GM21528 (cell line): Measurements from ENCODE around the gene MPV17L.
"Not testable (repeated sequence)": the region's sequence is repeated elsewhere in the genome, so short reads cannot be mapped to it uniquely, and the experiment has no call there.

ENCODE experiments used
- ATAC-seq: cut with Tn5 transposase; IDR thresholded peaks from one replicate; pipeline ENCODE4 v1.9.1; 2021; ENCODE audit warnings: mild to moderate bottlenecking, moderate library complexity; ENCODE audit not compliant: unreplicated experiment, low FRiP score

The MPV17L gene

GRCh38 chr16:15404792-15405191, 9.2 kb downstream of the MPV17L start:
- ATAC-seq, result no peak

DNA sequence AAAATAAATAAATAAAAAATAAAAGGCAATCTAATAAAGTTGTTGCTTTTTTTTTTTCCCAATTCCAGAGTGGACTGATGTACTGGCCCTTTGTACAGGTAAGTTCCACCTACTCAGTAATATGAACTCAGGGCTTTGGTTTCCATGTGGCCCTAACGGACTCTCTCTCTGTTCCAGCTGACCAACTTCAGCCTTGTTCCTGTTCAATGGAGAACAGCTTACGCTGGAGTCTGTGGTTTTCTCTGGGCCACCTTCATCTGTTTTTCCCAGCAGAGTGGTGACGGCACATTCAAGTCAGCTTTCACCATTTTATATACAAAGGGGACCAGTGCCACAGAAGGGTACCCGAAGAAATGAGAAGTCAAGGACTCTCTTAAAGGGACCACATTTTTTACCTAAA, 12.2 kb downstream of the MPV17L start:
- not testable (repeated sequence) for ATAC-seq

DNA sequence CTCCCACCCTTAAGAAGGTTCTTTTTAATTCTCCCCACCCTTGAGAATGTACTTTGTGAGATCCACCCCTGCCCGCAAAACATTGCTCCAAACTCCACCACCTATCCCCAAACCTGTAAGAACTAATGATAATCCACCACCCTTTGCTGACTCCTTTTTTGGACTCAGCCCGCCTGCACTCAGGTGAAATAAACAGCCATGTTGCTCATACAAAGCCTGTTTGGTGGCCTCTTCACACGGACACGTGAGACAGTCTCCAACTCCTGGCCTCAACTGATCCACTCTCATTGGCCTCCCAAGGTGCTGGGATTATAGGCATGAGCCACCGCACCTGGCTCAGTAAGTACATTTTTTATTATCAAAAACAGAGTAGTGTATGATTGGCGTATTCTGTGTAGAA, 13.9 kb downstream of the MPV17L start:
- not testable (repeated sequence) for ATAC-seq

DNA sequence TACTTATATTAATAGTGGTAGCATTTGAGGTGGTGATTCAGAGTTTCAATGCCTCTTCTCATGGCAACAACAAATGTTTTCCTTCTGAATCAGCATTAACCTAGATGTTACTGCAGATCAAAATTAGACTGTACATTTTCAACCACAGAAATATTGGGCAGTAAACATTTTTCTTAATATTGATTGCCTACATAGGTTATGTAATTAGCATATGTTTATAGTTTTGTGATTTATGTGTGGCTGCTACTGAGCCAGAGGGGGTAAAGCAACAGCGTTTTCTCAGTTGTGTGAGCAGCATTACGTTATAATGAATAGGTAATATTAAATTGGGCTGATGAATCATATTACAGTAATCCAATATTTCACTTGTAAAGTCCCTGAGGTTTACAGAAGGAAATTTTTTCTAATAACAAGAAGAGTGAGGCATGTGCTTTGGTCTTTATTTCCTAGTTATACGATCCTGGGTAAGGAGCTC, 20.0 kb downstream of the MPV17L start:
- ATAC-seq, result no peak

DNA sequence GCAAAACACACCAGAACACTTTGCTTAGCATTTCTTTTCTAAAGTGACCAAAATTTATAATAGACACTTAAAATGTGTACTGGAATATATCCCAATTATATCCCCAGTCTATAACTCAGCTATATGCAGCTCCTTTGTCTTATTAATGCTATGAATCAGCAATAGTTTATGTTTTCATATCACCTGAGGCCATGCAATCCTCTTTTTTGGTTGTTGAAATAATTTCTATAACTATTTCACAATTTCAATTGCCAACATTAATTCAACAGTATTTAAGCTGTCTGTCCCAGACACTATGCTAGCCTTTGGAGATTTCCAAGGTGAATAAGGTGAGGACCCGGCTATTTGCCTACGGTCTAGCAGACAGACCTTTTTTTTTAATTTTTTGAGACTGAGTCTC, 21.6 kb downstream of the MPV17L start:
- no peak for ATAC-seq

- no peak for ATAC-seq
Observed at GRCh38 chr16:15418206-15418605, 22.7 kb downstream of the MPV17L start.

DNA sequence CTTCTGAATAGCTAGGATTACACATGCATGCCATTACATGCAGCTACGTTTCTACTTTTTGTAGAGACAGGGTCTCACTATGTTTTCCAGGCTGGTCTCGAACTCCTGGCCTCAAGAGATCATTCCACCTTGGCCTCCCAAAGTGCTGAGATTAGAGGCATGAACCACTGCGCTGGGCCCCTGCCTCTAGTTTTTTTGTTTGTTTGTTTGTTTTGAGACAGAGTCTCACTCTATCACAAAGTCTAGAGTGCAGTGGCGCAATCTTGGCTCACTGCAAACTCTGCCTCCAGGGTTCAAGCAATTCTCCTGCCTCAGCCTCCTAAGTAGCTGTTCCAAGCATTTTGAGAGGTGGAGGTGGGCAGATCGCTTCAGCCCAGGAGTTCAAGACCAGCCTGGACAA, 26.1 kb downstream of the MPV17L start:
- ATAC-seq, result not testable (repeated sequence)

DNA sequence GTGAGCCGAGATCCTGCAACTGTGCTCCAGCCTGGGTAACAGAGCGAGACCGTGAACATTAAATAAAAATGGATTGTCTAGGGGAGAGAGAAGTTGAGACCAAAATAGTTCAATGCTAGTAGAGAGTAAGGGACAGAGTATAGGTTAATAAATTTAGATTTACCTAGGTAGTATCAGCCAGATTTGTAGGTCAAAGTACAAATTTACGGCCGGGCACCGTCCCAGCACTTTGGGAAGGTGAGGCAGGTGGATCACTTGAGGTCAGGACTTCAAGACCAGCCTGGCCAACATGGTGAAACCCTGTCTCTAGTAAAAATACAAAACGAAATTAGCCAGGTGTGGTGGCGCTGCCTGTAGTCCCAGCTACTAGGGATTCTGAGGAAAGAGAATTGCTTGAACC, 26.7 kb downstream of the MPV17L start:
- no peak for ATAC-seq

DNA sequence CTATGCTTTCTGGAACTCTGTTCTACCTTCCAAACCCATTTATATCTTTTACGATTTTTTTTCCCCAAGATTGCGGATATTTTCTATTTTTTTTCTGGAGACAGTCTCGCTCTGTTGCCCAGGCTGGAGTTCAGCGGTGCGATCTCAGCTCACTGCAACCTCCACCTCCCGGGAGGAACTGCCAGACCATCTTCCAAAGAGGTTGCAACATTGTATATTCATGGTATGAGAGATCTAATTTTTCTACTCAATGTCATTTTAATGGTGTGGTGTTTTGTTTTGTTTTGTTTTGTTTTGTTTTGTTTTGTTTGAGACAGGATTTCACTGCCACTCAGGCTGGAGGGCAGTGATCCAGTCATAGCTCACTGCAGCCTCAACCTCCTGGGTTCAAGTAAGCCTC, 30.3 kb downstream of the MPV17L start:
- no peak for ATAC-seq

DNA sequence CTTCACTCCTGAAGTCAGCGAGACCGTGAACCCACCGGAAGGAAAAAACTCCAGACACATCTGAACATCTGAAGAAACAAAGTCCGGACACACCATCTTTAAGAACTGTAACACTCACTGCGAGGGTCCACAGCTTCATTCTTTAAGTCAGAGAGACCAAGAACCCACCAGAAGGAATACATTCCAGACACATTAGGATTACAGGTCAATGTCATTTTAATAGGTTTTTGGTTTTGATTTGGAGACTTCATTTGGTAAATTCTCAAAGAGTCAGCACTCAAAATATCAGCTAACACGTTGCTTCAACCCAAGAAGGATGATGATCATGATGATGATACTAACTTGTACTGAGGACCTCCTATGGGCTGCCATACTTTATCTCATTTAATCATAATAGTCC, 31.2 kb downstream of the MPV17L start:
- ATAC-seq, result no peak

DNA sequence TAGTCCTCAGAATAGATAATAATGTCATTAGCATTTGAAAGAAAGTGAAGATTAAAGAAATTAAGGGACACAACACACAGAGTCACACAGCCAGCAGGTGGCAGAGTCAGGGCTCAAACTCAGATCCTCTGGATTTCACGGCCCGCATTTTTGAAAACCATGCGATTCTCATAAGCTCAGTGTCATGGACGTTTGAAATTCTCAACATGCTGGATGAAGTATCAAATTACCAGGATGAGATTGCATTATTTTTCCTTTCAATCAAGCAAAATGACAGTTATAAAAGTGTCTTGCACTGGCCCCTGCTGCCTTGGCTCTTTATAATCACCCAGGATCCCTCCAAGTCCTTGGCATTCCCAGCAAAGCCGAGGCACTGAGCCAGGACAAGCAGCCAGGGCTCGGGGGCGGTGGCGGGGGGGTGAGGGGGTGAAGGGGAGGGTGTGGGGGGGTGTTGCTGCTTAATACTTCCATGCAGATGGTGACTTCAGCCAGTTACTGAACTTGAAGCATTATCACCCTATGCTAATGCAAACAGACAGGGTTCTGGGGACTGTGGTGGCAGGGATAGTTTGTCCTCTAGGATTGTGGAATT, 32.2 kb downstream of the MPV17L start:
- ATAC-seq, result no peak

- not testable (repeated sequence) for ATAC-seq
Observed at GRCh38 chr16:15430884-15431283, 35.3 kb downstream of the MPV17L start.

GRCh38 chr16:15434079-15434424, 38.5 kb downstream of the MPV17L start:
- ATAC-seq, result no peak

DNA sequence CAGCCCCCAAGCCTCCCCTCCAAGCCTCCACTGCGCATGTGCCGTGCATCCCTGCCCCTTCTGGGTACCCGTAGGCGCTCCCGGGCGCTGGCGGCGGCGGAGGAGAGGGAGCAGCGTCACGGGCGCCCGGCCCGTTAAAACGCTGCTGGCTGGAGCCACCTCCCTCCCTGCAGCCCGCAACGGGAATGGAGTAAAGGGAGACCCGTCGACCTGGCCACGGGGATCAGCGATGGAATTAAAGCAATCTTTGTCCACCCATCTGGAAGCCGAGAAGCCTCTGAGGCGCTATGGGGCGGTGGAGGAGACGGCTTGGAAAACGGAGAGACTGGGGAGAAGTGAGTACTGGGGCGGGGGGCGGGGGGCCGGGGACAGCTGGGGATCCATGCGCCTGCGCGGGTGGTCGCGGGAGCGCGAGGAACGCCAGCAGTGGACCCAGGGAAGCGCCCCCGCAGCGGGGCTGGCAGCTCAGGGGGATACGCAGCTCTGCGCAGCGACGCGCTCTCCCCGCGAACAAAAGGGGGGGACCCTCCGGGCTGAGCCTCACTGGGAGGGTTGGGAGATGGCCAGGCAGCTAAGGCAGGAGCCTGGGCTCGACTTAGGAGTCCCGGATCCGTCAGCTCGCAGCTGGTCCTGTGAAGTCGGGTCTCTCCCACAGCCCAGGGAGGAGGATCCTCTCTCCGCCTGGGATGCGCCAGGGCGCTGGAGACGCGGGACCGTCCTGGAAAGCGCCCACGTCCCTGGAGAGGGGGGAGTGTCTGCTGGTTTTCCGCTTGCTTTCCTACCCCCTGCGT, 39.1 kb downstream of the MPV17L start, which contains the start of gene BMERB1:
BMERB1 (plus strand) TSS at position 164 of the 791 bp plus-strand sequence; CDS start at position 230, 66 bp downstream.
- ATAC-seq, result no peak

GRCh38 chr16:15435216-15435864, 39.8 kb downstream of the MPV17L start:
- ATAC-seq, result no peak

DNA sequence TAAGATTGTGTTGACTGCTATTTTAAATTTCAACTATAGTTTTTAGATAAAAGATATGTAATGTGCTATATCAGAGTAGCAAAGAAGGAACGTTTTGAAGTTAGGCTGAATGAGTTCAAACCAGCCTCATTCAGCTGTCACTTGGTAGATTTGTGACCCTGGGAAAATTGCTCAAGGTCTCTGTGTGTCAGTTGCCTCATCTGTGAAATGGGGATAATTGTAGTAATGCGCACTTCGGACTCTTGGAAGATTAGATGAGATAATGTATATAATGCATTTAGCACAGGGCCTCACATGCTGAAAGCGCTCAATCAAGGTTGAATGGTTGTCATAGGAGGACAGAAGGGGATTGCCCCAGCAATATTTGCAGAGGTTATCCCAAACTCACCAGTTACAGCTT, 43.5 kb downstream of the MPV17L start:
- ATAC-seq, result no peak

DNA sequence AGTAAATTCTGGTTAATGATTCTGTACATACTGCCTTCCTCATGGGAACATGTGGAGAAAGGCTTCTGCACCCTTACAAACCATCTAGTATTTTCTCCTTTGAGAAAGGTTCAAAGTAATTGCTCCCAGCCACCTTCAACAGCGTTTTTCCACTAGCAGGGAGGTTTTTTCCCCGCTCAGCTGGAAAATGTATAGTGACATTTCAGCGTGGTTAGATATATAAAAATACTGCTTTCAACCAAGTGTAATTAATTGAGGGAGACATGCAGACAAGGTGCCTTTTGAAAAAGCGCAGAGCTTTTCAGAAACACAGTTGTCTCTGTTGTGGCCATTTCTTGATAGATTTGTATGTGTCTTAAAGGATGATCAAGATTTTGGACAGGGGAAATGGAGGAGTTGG, 44.0 kb downstream of the MPV17L start:
- ATAC-seq, result no peak

DNA sequence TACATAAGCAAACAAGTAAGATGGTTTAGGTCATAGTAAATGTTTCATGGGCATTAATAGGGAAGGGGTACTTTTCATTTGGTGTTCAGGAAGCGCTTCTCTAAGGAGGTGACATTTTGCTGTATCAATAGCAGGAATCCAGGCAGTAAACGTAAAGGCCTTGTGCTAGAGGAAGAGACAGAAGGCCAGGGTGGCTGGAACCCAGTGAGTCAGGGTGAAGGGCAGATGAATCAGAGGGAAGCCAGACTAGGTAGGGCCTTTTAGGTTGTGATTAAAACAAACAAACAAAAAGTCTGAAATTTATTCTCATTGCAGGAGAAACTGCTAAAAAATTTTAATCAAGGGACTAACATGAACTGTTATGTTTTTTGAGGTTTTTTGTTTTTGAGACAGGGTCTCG, 45.3 kb downstream of the MPV17L start:
- no peak for ATAC-seq

DNA sequence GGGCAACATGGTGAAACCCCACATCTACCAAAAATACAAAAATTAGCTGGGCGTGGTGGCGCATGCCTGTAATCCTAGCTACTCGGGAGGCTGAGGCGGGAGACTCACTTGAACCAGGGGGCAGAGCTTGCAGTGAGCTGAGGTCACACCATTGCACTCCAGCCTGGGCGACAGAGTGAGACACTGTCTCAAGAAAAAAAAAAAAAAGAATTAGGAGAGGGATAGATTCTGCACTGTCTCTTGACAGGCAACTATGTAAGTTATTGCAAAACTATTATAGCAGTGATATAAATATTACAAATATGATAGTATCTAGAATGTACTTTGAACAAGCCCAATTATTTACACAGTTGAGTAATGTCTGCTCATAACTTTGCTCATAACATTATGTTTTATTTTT, 46.6 kb downstream of the MPV17L start:
- ATAC-seq, result not testable (repeated sequence)

DNA sequence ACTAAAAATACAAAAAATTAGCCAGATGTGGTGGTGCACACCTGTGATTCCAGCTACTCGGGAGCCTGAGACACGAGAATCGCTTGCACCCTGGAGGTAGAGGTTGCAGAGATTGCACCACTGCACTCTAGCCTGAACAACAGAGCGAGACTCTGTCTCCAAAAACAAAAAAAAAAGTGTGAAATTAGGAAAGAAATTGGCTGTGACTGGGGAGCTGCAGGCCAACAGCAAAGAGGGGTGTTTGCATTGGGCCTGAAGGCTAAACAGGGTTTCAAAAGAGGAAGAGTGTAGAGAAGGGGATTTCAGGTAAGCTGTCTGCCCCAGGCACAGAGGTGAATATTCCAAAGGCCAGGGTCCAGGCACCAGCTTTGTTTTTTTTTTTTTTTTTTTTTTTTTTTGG, 48.2 kb downstream of the MPV17L start:
- no peak for ATAC-seq

- no peak for ATAC-seq
Observed at GRCh38 chr16:15444264-15444663, 48.7 kb downstream of the MPV17L start.

DNA sequence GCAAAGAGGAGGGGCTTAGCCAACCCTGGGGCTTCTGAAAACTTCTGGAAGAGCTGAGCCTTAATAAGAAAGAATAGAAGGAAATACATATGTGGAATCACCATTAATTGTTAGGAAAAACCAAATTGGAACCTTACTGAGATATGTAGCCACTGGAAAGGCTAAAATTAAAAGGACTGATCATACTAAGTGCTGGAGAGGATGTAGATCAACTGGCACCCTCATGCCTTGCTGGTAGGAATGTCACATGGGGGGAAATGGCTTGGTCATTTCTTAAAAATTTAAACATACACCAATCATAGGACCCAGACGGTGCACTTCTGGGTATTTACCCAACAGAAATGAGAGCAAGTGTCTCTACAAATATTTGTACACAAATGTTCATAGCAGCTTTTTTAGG, 49.9 kb downstream of the MPV17L start:
- ATAC-seq, result no peak
